Type B pancreatic cell (in vitro differentiated cells): Measurements from ENCODE around the gene ST7. TPM values are rescaled to one million over a fixed set of nuclear protein-coding genes. Genes with fewer than 3 reads are reported as not detected.

Experiments used
- DNase-seq: peaks from one replicate; pipeline ENCODE4 v3.0.0; 2021; ENCODE audit warnings: mixed read lengths; ENCODE audit not compliant: unreplicated experiment; ENCODE audit errors: extremely low spot score
- H3K27ac Mint-ChIP-seq: 2 replicates; pipeline ENCODE4 v1.8.0; 2021; ENCODE audit warnings: mild to moderate bottlenecking, mixed read lengths
- H3K27me3 Mint-ChIP-seq: 2 replicates; pipeline ENCODE4 v1.8.0; 2021; ENCODE audit warnings: mixed read lengths
- H3K36me3 Mint-ChIP-seq: 2 replicates; pipeline ENCODE4 v1.8.0; 2021; ENCODE audit warnings: mixed read lengths
- H3K4me1 Mint-ChIP-seq: one replicate; pipeline ENCODE4 v1.8.0; 2021; ENCODE audit warnings: mixed read lengths; ENCODE audit not compliant: unreplicated experiment
- H3K4me3 Mint-ChIP-seq: 2 replicates; pipeline ENCODE4 v1.8.0; 2021; ENCODE audit warnings: mild to moderate bottlenecking, mixed read lengths
- H3K9me3 Mint-ChIP-seq: 2 replicates; pipeline ENCODE4 v1.8.0; 2021; ENCODE audit warnings: mixed read lengths
- CTCF ChIP-seq: fragments of 200-600 bp; sonication (generic); conservative IDR thresholded peaks from 2 replicates; pipeline ENCODE4 v1.5.0; 2021; ENCODE audit warnings: antibody characterized with exemption, mild to moderate bottlenecking
- total RNA-seq: library from RNA; stranded (reverse); gene quantifications from 2 replicates; pipeline ENCODE4 v1.2.1, GENCODE V29; 2021; ENCODE audit warnings: low replicate concordance

The ST7 gene
- total RNA-seq, 1 donor from 2014 or later, result 25.0 TPM

GRCh38 chr7:117094457-117094856 lies 141.2 kb downstream of the ST7 start:
- no peak for DNase-seq
- Mint-ChIP-seq H3K36me3 (no peaks in the 10 kb centered on the region), H3K4me3 (no peak overlapping the region), H3K9me3 (no peaks in the 10 kb centered on the region), H3K27ac (no peak overlapping the region), H3K27me3 (no peaks in the 10 kb centered on the region), H3K4me1 (peaks cover 20% of the 10 kb centered on the region)
- no peak for TF ChIP-seq CTCF

- DNase-seq, result no peak
- H3K27ac Mint-ChIP-seq, result no peak overlapping the region
- H3K4me1 Mint-ChIP-seq, result peaks cover 18% of the 10 kb centered on the region
- H3K36me3 Mint-ChIP-seq, result no peaks in the 10 kb centered on the region
- no peaks in the 10 kb centered on the region for H3K27me3 Mint-ChIP-seq
- no peaks in the 10 kb centered on the region for H3K9me3 Mint-ChIP-seq
- no peak overlapping the region for H3K4me3 Mint-ChIP-seq
- no peak for TF ChIP-seq CTCF
Observed at GRCh38 chr7:117095055-117095454, 141.8 kb downstream of the ST7 start.

- Mint-ChIP-seq H3K27me3 (no peaks in the 10 kb centered on the region), H3K4me1 (peaks cover 6% of the 10 kb centered on the region), H3K27ac (no peak overlapping the region), H3K36me3 (no peaks in the 10 kb centered on the region), H3K9me3 (no peaks in the 10 kb centered on the region), H3K4me3 (no peak overlapping the region)
- no peak for TF ChIP-seq CTCF
- no peak for DNase-seq
Observed at GRCh38 chr7:117096330-117096729, 143.0 kb downstream of the ST7 start.

GRCh38 chr7:117096942-117097341 lies 143.6 kb downstream of the ST7 start:
- TF ChIP-seq CTCF, result no peak
- Mint-ChIP-seq H3K4me1 (no peaks in the 10 kb centered on the region), H3K9me3 (no peaks in the 10 kb centered on the region), H3K27me3 (no peaks in the 10 kb centered on the region), H3K27ac (no peak overlapping the region), H3K36me3 (no peaks in the 10 kb centered on the region), H3K4me3 (no peak overlapping the region)
- DNase-seq, result no peak

- Mint-ChIP-seq H3K27ac (no peak overlapping the region), H3K4me1 (no peaks in the 10 kb centered on the region), H3K9me3 (no peaks in the 10 kb centered on the region), H3K36me3 (no peaks in the 10 kb centered on the region), H3K27me3 (no peaks in the 10 kb centered on the region), H3K4me3 (no peak overlapping the region)
- no peak for DNase-seq
- TF ChIP-seq CTCF, result no peak
Observed at GRCh38 chr7:117097860-117098259, 144.6 kb downstream of the ST7 start.

- Mint-ChIP-seq H3K27me3 (no peaks in the 10 kb centered on the region), H3K4me1 (no peaks in the 10 kb centered on the region), H3K27ac (no peak overlapping the region), H3K36me3 (no peaks in the 10 kb centered on the region), H3K9me3 (no peaks in the 10 kb centered on the region), H3K4me3 (no peak overlapping the region)
- DNase-seq, result no peak
- TF ChIP-seq CTCF, result no peak
Observed at GRCh38 chr7:117098457-117098856, 145.2 kb downstream of the ST7 start.
